ENCODE measurements around the gene UBE2L5. TPM values are rescaled to one million over a fixed set of nuclear protein-coding genes. Genes with fewer than 3 reads are reported as not detected.

UBE2L5 gene
- total and polyA plus RNA-seq, 2 of the 13 experiments (the other 11 are each of a cell fraction or from before 2014, with no cell fraction given) = 0.13 TPM; not detected in 1

GRCh38 chr13:30465593-30466357 lies 43.5 kb downstream of the UBE2L5 start, which contains the start of gene HMGB1 (continued):
- TF ChIP-seq PAF1 (CRISPR knock-in tag; IDR thresholded peaks at IDR 0.05) = no peak
- no peak for TF ChIP-seq ZNF768 (CRISPR knock-in tag; IDR thresholded peaks at IDR 0.05)
- no peak for TF ChIP-seq DPF2 (CRISPR knock-in tag; IDR thresholded peaks at IDR 0.05; ENCODE audit: borderline replicate concordance, low read depth)
- TF ChIP-seq ZNF556 (CRISPR knock-in tag; IDR thresholded peaks at IDR 0.05; ENCODE audit: borderline replicate concordance) = no peak
- TF ChIP-seq CREB1 (IDR thresholded peaks at IDR 0.05) = peak; percentile 95
- TF ChIP-seq CREB1 (CRISPR knock-in tag; IDR thresholded peaks at IDR 0.05) = peak; percentile 97
- TF ChIP-seq ZNF234 (CRISPR knock-in tag; conservative IDR thresholded peaks at IDR 0.05) = no peak
- no peak for TF ChIP-seq FOSL1 (CRISPR knock-in tag; IDR thresholded peaks at IDR 0.05; ENCODE audit: borderline replicate concordance)
- no peak for TF ChIP-seq ZNF407 (CRISPR knock-in tag; IDR thresholded peaks at IDR 0.05; ENCODE audit: not compliant biosample characterization)
- TF ChIP-seq ZNF512 (CRISPR knock-in tag; IDR thresholded peaks at IDR 0.05) = no peak
- TF ChIP-seq PAWR (CRISPR knock-in tag; IDR thresholded peaks at IDR 0.05; ENCODE audit: borderline replicate concordance) = no peak
- no peak for TF ChIP-seq ZFP82 (CRISPR knock-in tag; IDR thresholded peaks at IDR 0.05; ENCODE audit: borderline replicate concordance)
- no peak for TF ChIP-seq BCLAF1 (IDR thresholded peaks at IDR 0.05)
- no peak for TF ChIP-seq ZNF468 (CRISPR knock-in tag; IDR thresholded peaks at IDR 0.05)
- no peak for TF ChIP-seq ZNF607 (CRISPR knock-in tag; IDR thresholded peaks at IDR 0.05; ENCODE audit: borderline replicate concordance)
- peak; percentile 33; the same call in 1 of the 2 replicates for TF ChIP-seq ZNF501 (CRISPR knock-in tag; IDR thresholded peaks at IDR 0.05)
- TF ChIP-seq ATAD3A (CRISPR knock-in tag; IDR thresholded peaks at IDR 0.05) = no peak

All from HepG2 (cell line).